Testis (tissue), 2 donors: ENCODE results near the gene PTGFRN.

Experiments used
- POLR2A ChIP-seq: fragments of 450-650 bp; IDR thresholded peaks from one replicate; pipeline ENCODE4 v1.6.1; 2017; ENCODE audit warnings: antibody characterized with exemption, mild to moderate bottlenecking, moderate library complexity
- TF ChIP-seq, protein P1 (sequence below), 3 experiments: fragments of 450-650 bp in 2 of 3; fragments of 200-600 bp in 1 of 3; sonication (generic) in 1 of 3; IDR thresholded peaks; one replicate each; pipeline ENCODE4 v1.5.1; 2016 to 2019; ENCODE audit warnings: antibody characterized with exemption in 3 of 3, mild to moderate bottlenecking in 2 of 3, moderate library complexity in 1 of 3

DNA sequence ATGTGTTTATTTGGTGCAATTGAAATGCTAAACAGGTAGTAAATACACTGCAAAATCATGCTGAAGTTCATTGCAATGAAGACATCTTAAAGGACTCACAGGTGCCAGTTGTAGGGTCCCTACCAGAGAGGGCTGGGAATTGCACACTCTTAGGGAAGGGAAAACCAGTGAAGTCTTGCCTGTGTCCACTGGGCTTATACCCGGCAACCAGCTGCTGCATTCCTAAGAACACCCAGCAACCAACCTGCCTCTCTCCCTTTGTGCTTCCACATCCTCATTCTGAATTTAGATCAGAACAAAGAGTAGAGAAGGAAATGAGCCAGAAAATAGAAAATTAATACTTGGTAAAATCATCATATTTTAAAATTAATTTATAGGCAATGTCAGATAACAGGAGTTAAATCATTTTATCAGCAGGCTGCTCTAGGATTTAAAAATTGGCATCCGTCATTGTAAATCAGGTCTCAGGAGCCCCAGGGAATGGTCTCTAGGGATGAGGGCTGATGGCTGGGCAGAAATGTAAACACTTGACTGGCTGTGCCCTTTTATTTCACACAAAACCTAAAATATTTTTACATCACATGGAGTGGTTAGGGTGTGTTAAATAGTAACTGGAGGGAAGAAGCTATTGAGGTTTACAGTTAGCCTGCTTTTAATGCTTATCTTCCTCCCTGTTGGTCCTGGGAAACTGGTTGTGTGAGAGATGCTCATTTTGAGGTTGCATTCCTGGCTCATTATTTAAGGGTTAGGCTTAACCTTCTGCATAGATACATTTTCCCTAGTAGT is 31.3 kb downstream of the PTGFRN start:
- TF ChIP-seq, protein P1, sequence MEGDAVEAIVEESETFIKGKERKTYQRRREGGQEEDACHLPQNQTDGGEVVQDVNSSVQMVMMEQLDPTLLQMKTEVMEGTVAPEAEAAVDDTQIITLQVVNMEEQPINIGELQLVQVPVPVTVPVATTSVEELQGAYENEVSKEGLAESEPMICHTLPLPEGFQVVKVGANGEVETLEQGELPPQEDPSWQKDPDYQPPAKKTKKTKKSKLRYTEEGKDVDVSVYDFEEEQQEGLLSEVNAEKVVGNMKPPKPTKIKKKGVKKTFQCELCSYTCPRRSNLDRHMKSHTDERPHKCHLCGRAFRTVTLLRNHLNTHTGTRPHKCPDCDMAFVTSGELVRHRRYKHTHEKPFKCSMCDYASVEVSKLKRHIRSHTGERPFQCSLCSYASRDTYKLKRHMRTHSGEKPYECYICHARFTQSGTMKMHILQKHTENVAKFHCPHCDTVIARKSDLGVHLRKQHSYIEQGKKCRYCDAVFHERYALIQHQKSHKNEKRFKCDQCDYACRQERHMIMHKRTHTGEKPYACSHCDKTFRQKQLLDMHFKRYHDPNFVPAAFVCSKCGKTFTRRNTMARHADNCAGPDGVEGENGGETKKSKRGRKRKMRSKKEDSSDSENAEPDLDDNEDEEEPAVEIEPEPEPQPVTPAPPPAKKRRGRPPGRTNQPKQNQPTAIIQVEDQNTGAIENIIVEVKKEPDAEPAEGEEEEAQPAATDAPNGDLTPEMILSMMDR (IDR thresholded peaks at IDR 0.05): no peak
- no peak for TF ChIP-seq POLR2A
